Measurements from ENCODE around the gene RPS8.
"Not testable (repeated sequence)": the region's sequence is repeated elsewhere in the genome, so short reads cannot be mapped to it uniquely, and the experiment has no call there.

Gene RPS8

GRCh38 chr1:44775078-44775929, at the start of gene RPS8:
RPS8 (plus strand) TSS chr1:44775540; CDS start chr1:44775597, 57 bp downstream.
- DNase-seq = peak; percentile 71

- peak; percentile 72 for DNase-seq
Observed at GRCh38 chr1:44730741-44731512, 44.4 kb upstream of the RPS8 start, which contains the start of gene RNU5D-1. RNU5D-1 (minus strand) TSS chr1:44731170.

- DNase-seq = no peak
Observed at GRCh38 chr1:44733365-44733764, 42.0 kb upstream of the RPS8 start.

DNA sequence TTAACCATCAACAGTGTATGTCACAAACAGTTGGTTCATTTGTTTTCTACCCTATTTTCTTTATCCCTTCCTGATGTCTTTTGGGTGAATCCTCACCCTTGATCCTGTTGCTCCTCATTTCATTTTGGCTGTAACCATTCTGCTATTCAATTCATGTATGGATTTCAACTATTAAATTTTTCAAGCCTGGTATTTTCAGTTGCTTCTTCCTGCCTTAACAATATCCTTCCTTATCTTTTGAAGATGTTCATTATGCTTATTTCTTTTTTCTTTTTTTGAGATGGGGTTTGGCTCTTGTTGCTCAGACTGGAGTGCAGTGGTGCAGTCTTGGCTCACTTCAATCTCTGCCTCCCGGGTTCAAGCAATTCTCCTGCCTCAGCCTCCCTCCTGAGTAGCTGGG, 41.6 kb upstream of the RPS8 start:
- DNase-seq = no peak

- DNase-seq = no peak
Observed at GRCh38 chr1:44735992-44736391, 39.3 kb upstream of the RPS8 start.

- DNase-seq = not testable (repeated sequence)
Observed at GRCh38 chr1:44738953-44739306, 36.4 kb upstream of the RPS8 start.

DNA sequence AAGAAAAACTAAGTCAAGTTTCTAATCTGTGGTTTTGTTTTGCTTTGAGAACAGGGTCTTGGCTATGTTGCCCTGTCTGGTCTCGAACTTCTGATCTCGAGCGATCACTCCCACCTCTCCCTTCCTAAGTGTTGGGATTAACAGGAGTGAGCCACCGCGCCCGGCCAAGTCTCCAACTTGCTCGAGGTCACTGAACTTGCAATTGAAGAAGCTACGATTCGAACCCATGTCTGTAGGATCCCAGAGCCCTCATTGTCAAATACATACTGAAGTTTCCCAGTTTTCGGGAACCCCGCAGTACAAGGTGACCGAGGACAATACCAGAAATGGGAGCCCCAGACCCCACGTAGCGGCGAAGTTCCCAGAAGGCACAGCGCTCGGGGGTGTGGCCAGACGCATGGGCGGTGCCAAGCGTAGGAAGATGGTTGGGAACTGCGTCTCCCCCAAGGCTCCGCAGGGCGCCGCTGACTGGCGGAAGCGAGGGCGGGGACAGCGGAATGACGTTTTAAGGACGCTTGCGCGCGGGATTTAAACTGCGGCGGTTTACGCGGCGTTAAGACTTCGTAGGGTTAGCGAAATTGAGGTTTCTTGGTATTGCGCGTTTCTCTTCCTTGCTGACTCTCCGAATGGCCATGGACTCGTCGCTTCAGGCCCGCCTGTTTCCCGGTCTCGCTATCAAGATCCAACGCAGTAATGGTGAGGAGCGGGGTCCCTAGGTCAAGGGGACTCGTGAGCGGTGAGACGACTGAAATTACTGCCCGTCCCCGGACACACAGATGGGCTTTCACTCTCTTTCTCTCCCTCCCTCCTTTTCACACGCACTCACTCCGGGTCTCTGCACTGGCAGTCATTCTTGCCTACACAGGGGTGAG, 35.8 kb upstream of the RPS8 start, which contains the start of gene KIF2C:
Gene KIF2C, plus strand, starts transcription at position 531 of the 872 bp plus-strand sequence. Its CDS starts 96 bp downstream, at position 627.
- DNase-seq = peak; percentile 74

DNA sequence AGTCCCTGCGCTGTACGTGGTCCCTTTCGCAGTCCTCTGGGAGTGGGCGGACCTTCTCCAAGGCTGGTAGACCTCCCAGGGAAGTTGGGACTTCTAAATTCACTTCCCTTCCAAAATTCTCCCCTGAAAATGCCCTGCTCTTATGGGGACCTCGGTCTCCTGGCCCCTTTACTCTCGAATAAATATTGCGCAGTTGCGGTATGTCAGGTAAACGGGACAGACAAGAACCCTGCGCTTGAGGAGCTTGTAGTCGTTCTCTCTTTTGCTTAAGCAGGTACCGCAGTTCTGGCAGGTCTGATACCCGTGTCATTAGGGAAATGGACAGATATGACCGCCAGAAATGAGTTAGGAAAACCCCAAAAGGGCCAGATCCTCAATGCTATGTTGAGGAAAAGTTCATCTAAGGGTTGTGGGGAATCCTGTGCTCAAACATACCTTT, 35.1 kb upstream of the RPS8 start:
- DNase-seq = no peak

GRCh38 chr1:44743211-44743610, 32.1 kb upstream of the RPS8 start:
- no peak for DNase-seq

- DNase-seq = no peak
Observed at GRCh38 chr1:44747878-44748277, 27.5 kb upstream of the RPS8 start.

- DNase-seq = no peak
Observed at GRCh38 chr1:44757420-44757819, 17.9 kb upstream of the RPS8 start.

GRCh38 chr1:44759077-44759476, 16.3 kb upstream of the RPS8 start:
- no peak for DNase-seq

- no peak for DNase-seq
Observed at GRCh38 chr1:44760876-44761275, 14.5 kb upstream of the RPS8 start.

DNA sequence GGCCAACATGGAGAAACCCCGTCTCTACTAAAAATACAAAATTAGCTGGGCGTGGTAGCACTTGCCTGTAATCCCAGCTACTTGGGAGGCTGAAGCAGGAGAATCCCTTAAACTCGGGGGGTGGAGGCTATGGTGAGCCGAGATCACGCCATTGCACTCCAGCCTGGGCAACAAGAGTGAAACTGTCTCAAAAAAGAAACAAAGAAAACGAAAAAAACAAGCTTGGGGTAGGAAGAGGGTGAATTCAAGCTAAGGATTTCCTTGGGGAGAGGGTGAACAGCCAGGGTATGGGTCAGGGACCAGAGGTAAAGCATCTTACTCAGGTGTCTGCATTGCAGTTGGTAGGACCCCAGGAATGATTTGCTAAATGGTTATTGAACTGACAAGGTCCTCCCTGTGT, 8.9 kb upstream of the RPS8 start:
- not testable (repeated sequence) for DNase-seq

DNA sequence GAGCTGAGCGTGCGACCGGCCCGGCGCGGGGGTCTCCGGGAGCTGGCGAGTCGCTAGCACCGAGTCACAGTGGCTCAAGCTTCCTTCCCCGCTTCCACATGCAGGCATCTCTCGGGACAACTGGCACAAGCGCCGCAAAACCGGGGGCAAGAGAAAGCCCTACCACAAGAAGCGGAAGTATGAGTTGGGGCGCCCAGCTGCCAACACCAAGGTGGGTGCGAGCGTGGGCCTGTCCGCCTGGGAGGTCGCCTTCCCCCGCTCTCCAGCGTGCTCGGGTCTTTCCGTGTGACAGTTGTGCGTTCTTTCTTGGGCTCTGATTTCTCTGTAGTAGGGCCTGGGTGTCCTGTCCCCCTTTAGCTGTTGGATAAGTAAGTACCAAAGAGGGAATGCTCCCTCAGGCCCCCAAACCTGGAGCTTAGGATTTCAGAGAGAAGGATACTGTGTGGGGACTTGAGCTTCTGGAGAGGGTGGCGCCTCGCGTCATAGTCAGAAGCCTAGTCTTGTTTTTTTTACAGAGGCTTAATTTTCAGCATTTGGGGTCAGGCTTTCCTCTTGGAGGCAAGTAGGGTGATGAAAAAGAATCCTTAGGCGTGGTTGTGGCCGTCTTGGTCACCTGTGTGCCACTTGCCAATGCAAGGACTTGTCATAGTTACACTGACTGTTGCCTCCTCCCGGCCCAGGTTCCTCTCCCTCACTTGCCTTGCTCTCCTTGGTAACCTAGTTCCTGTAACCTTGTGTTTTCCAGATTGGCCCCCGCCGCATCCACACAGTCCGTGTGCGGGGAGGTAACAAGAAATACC, 790 bp downstream of the RPS8 start:
- no peak for DNase-seq

DNA sequence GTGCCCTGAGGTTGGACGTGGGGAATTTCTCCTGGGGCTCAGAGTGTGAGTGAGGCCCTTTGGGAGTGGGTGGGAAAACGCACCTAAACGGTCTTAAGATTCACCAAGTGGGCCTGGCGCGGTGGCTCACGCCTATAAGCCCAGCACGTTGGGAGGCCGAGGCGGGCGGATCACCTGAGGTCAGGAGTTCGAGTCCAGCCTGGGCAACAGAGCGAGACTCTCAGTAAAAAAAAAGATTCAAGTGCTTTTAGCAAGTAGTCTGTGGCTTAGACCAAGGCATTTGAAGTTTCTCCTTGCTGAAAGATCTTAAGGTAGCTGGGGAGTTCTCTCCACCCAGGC, 1.4 kb downstream of the RPS8 start:
- DNase-seq = no peak

- no peak for DNase-seq
Observed at GRCh38 chr1:44777547-44777946, 2.2 kb downstream of the RPS8 start.

DNA sequence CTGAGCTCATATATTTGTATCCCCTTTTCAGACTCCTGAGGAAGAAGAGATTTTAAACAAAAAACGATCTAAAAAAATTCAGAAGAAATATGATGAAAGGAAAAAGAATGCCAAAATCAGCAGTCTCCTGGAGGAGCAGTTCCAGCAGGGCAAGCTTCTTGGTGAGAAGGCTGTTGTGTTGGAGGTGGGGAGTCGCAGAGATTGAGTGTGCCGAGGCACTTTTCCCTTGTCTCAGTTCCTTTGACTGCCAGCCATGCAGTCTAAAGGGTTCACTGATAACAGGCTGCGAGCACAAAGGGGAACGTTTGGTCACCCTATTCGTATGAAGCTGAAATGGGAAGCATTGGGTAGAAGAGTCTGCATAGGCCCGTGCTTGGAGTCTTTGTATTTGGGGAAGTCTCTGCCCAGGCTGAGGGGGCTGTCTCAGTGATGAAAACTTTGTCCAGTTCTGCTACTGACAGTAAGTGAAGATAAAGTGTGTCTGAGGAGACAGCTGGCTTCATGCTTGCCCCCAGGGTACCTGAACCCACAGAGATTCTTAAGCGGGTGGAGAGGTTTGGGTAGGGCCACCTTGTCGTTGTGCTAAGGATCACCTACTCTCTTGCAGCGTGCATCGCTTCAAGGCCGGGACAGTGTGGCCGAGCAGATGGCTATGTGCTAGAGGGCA, 2.8 kb downstream of the RPS8 start:
- DNase-seq = no peak

GRCh38 chr1:44778705-44779576, 3.6 kb downstream of the RPS8 start:
- no peak for DNase-seq

DNA sequence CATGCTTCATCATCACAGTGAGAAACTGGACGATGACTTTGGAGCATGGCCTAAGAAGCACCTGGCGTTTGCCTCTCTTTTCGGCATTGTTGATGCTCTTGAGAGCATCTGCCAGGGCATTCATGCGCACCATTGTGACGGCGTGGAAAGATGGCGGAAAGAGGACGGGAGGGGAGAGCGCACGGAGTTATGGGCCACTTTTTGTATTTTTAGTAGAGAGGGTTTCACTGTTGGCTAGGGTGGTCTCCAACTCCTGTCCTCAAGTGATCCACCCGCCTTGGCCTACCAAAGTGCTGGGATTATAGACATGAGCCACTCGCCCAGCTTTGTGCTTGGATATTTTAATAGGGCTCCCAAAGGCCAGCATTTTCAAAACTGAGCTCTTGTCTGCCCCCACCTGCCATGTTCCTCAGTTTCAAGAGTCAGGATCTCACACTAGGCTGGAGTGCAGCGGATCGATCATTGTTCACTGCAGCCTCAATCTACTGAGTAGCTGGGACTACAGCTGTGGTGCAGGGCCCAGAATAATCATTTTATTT, 5.3 kb downstream of the RPS8 start:
- no peak for DNase-seq

Data from GOT3 (cell line).